AG04450 (cell line): Measurements from ENCODE around the gene NPRL2. TPM values are rescaled to one million over a fixed set of nuclear protein-coding genes. Genes with fewer than 3 reads are reported as not detected.

Source experiments
- CTCF ChIA-PET: fragments of 300-600, 350-600 bp; formaldehyde crosslinking; extraction: SDS; loops from one replicate; lab custom pipeline; 2022; ENCODE audit warnings: antibody characterized with exemption, inconsistent platforms; lab: Charles Lee
- POLR2A ChIA-PET: fragments of 350-600 bp; formaldehyde crosslinking; extraction: SDS; loops from one replicate; lab custom pipeline; 2021; ENCODE audit warnings: antibody characterized with exemption, inconsistent platforms; lab: Yijun Ruan, JAX
- DNase-seq: peaks from one replicate; pipeline ENCODE4 v3.0.0-alpha.2; 2011; ENCODE audit warnings: low read depth, low spot score
- H3K27ac ChIP-seq: one replicate; pipeline ENCODE4 v1.5.1; 2012; ENCODE audit warnings: low read depth, low read length, control low read depth
- H3K27me3 ChIP-seq: one replicate; pipeline ENCODE4 v1.6.0; 2012; ENCODE audit warnings: low read length; ENCODE audit not compliant: control insufficient read depth, insufficient read depth
- H3K4me3 ChIP-seq: 2 replicates; pipeline ENCODE4 v1.5.1; 2011; ENCODE audit warnings: mild to moderate bottlenecking, low read depth, low read length, control low read depth
- H3K9me3 ChIP-seq: 2 replicates; pipeline ENCODE4 v1.5.1; 2012; ENCODE audit warnings: low read length; ENCODE audit not compliant: control insufficient read depth, insufficient read depth
- polyA plus RNA-seq: library from polyadenylated mRNA; depleted of rRNA; stranded (reverse); fragments of >200 nt; gene quantifications from 2 replicates; pipeline ENCODE4 v1.2.3, GENCODE V29; 2011
- TF ChIP-seq, protein P1 (sequence below): IDR thresholded peaks from 2 replicates; pipeline ENCODE4 v1.5.1; 2011; ENCODE audit warnings: low read depth, low read length, control low read depth, inconsistent platforms

The NPRL2 gene
- polyA plus RNA-seq, 1 experiment: 25.6 TPM

DNA sequence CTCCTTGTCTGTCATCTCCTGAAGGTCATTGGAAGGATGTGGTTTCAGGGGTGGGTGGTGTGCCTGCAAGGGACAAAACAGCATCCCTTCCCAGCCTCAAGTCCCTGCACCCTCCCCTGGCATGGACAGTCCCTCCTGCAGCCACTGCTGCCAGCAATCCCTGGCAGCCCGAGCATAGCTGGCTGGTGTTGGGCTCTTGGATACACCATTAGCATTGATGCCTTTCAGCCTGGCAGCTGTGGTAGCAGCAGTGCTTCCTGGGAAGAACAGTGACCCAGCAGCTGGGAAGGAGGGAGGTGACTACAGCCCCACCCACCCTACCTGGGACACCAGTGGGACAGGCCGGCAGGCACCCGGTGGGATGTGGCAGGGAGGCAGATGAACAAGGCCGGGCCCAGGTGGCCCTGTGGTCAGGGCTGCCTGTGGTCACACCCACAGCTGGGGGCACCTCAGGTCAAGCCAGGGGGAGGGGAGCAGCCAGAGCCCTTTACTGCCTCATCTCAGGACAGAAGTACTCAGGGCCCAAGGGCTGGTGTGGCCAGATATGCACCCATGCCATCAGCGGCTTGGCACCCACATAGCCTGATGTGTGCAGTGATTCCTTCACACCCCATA, 41.6 kb upstream of the NPRL2 start:
- Histone ChIP-seq H3K27me3 (peaks cover 24% of the 10 kb centered on the region), H3K27ac (no peak overlapping the region), H3K4me3 (no peak overlapping the region), H3K9me3 (no peaks in the 10 kb centered on the region; the same call in 1 of the 2 replicates)
- no peak for DNase-seq
- ChIA-PET POLR2A (no interaction called here), CTCF (interaction anchor here (0.6 kb wide), 1 partner anchor 150 kb away, joined by 4 read pairs; no protein-coding TSS in a partner anchor)
- TF ChIP-seq, protein P1, sequence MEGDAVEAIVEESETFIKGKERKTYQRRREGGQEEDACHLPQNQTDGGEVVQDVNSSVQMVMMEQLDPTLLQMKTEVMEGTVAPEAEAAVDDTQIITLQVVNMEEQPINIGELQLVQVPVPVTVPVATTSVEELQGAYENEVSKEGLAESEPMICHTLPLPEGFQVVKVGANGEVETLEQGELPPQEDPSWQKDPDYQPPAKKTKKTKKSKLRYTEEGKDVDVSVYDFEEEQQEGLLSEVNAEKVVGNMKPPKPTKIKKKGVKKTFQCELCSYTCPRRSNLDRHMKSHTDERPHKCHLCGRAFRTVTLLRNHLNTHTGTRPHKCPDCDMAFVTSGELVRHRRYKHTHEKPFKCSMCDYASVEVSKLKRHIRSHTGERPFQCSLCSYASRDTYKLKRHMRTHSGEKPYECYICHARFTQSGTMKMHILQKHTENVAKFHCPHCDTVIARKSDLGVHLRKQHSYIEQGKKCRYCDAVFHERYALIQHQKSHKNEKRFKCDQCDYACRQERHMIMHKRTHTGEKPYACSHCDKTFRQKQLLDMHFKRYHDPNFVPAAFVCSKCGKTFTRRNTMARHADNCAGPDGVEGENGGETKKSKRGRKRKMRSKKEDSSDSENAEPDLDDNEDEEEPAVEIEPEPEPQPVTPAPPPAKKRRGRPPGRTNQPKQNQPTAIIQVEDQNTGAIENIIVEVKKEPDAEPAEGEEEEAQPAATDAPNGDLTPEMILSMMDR: no peak

DNA sequence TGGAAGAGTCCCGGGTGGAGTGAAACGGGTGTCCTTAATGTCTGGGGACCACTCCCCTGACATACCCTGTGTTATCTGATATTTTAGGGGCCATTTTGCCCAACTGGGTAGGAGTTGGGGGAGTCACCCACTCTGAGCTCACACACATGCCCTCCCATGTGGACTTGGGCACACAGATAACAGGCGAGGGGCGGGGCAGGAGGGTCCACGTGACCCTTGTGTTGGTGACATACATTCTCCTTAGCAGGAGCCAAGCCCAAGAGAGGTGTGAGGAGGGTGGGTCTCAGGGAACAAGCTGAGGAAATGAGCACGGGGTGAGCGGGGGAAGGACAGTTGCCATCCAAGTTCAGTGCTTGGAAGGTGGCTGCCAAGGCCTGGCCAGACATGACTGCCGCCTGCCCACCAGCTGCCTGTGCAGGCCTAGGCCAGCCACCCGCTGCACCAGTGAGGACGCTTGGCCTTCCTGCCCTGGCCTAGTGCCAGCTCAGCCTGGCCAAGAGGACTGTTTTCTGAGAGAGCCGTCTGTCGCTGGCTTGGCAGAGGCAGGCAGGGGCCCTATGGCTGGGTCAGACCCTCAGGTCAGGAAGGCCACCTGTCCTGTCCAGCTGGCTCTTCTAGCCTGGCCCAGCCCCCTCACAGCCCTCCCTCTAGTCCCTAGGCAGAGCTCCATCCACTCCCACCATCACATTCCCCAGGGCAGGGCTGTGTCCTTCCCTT, 40.1 kb upstream of the NPRL2 start:
- POLR2A ChIA-PET: interaction anchor here (0.6 kb wide), 1 partner anchor 86 kb away, joined by 5 read pairs; no protein-coding TSS in a partner anchor
- H3K4me3 ChIP-seq: no peak overlapping the region
- H3K27me3 ChIP-seq: peaks cover 28% of the 10 kb centered on the region
- TF ChIP-seq, protein P1: no peak
- DNase-seq: no peak
- CTCF ChIA-PET: interaction anchor here (0.5 to 0.6 kb wide), 2 partner anchors 44 to 78 kb away, joined by 7 to 9 read pairs; no protein-coding TSS in a partner anchor
- H3K9me3 ChIP-seq: no peaks in the 10 kb centered on the region; the same call in 1 of the 2 replicates
- H3K27ac ChIP-seq: no peak overlapping the region

DNA sequence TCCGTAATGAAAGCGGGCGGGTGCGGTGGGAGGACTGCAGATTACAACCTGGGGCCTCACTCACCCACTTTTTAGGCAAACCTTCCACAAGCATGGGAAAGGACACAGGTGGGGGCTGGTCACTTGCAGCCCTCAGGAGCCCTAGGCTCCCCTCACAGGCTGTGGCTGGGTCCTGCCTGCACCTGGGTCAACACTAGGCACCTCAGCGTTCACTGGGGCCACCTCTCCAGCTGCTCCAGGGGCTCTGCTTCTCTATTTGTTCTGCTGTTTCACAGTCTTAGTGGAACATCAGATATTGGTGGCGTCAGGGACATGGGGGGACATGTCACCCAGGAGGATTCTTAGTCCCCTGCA, 38.8 kb upstream of the NPRL2 start:
- TF ChIP-seq, protein P1: no peak
- Histone ChIP-seq H3K4me3 (no peak overlapping the region), H3K27me3 (peaks cover 28% of the 10 kb centered on the region), H3K27ac (no peak overlapping the region), H3K9me3 (no peaks in the 10 kb centered on the region; the same call in 1 of the 2 replicates)
- ChIA-PET POLR2A (no interaction called here), CTCF (no interaction called here)
- DNase-seq: no peak

DNA sequence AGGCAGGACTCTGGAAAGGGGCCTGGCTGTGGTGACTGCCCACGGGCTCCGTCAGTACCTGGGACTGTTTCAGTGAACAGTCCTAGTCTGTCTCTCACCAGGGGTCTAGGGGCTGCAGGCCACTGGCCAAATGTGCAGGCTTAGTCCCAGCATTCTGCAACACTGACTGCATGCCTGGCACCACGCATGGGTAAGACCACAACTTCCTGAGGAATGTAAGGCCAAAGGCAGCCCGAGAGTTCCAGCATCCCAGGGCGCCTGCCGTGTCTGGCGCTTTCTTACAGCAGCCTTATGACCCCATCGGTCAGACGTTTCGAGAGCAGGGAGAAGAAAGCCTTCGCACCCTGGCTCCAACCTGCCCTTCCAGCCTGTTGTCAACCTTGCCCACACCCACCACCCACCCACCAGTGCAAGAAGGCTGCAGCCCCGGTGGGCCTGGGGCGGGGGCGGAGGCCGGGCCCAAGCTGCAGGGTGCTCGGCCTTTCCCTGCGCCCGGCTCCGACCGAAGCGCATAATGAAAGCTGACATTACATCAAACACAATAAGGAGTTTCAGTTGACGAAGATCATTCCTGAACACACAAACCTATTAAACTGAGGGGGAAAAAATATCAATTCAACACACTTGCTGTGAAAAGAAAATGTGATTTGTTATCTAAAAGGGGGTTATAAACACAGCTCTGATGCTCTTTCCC, 38.3 kb upstream of the NPRL2 start:
- CTCF ChIA-PET: interaction anchor here (0.5 kb wide), 1 partner anchor 162 kb away, joined by 3 read pairs; no protein-coding TSS in a partner anchor
- Histone ChIP-seq H3K4me3 (no peak overlapping the region), H3K9me3 (no peaks in the 10 kb centered on the region; the same call in 1 of the 2 replicates), H3K27me3 (peaks cover 31% of the 10 kb centered on the region), H3K27ac (no peak overlapping the region)
- POLR2A ChIA-PET: no interaction called here
- TF ChIP-seq, protein P1: no peak
- no peak for DNase-seq
